Measurements from ENCODE around the gene SPIN2B. TPM values are rescaled to one million over a fixed set of nuclear protein-coding genes. Genes with fewer than 3 reads are reported as not detected.
"Not testable (repeated sequence)": the region's sequence is repeated elsewhere in the genome, so short reads cannot be mapped to it uniquely, and the experiment has no call there.

SPIN2B gene
- total and polyA plus RNA-seq, 7 donors: 8.4 to 12.0 (median 10.7) TPM

- H3K27ac ChIP-seq: no peak overlapping the region
- WGBS, 2 donors: 24 to 90% methylated on average over 4 of the region's 4 CpGs
- H3K27me3 ChIP-seq: no peaks in the 10 kb centered on the region
- intact Hi-C loops (cut with DNase I): no loop called here
- TF ChIP-seq POLR2AphosphoS5 (IDR thresholded peaks at IDR 0.05): no peak
- no peak for DNase-seq
- no peak overlapping the region for H3K4me3 ChIP-seq
- no peaks in the 10 kb centered on the region for H3K9me3 ChIP-seq
- H3K36me3 ChIP-seq: peaks cover 0 to 8% (median 0%) of the 10 kb centered on the region in 4 donors
- H3K4me1 ChIP-seq: no peaks in the 10 kb centered on the region
These were observed 16.9 kb downstream of the SPIN2B start for GRCh38 chrX:57104406-57104805.

DNA sequence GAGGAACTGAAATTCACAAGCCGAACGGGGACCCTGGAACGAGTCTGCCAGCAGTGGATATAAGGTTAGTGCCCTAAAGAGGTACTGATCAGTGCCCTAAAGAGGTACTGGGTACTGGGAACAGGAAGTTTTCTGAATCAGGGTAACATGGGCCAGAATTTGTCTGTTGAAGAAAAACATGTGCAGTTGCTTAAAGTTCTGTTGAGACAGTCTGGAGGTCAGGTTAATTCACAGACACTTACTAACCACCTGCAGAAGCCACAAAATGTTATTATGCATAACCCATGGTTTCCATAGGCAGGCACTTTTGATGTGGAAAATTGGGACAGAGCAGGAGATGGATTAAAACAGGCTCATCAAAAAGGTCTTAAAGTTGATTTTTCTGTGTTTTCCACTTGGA lies 17.9 kb downstream of the SPIN2B start:
- Histone ChIP-seq H3K36me3 (peaks cover 0 to under 1% (median 0%) of the 10 kb centered on the region in 4 donors), H3K9me3 (no peaks in the 10 kb centered on the region), H3K4me1 (no peaks in the 10 kb centered on the region), H3K27me3 (no peaks in the 10 kb centered on the region), H3K4me3 (no peak overlapping the region), H3K27ac (no peak overlapping the region)
- TF ChIP-seq POLR2A (IDR thresholded peaks at IDR 0.05) (no peak), POLR2AphosphoS5 (IDR thresholded peaks at IDR 0.05) (no peak), CTCF (IDR thresholded peaks at IDR 0.05) (no peak), EP300 (IDR thresholded peaks at IDR 0.05) (no peak)
- 94 to 95% methylated on average over 3 of the region's 3 CpGs for WGBS, 2 donors
- no peak for DNase-seq
- intact Hi-C loops (cut with DNase I): no loop called here

- WGBS, 2 donors: 76 to 94% methylated on average over 6 of the region's 6 CpGs
- H3K27ac ChIP-seq; intact Hi-C loops (cut with DNase I); DNase-seq; H3K9me3 ChIP-seq; H3K4me1 ChIP-seq; H3K27me3 ChIP-seq; H3K36me3 ChIP-seq; H3K4me3 ChIP-seq: not testable (repeated sequence)
These were observed 18.4 kb downstream of the SPIN2B start for GRCh38 chrX:57102918-57103317.

GRCh38 chrX:57083143-57083542 lies 38.2 kb downstream of the SPIN2B start:
- H3K4me3 ChIP-seq: no peak overlapping the region
- H3K27ac ChIP-seq: no peak overlapping the region

GRCh38 chrX:57074458-57074857 lies 46.9 kb downstream of the SPIN2B start:
- no peak overlapping the region for H3K4me3 ChIP-seq
- 97% methylated on average over 4 of the region's 4 CpGs for WGBS, 2 donors
- TF ChIP-seq POLR2AphosphoS5 (IDR thresholded peaks at IDR 0.05) (no peak), CTCF (IDR thresholded peaks at IDR 0.05) (no peak), POLR2A (IDR thresholded peaks at IDR 0.05) (no peak), EP300 (IDR thresholded peaks at IDR 0.05) (no peak)
- intact Hi-C loops (cut with DNase I): no loop called here
- H3K27me3 ChIP-seq: no peaks in the 10 kb centered on the region
- no peak overlapping the region for H3K27ac ChIP-seq
- H3K9me3 ChIP-seq: no peaks in the 10 kb centered on the region
- no peaks in the 10 kb centered on the region for H3K36me3 ChIP-seq
- no peaks in the 10 kb centered on the region for H3K4me1 ChIP-seq
- DNase-seq: no peak

More at GRCh38 chrX:57083143-57083542, 38.2 kb downstream of the SPIN2B start:
- WGBS, 2 donors: 96 to 98% methylated on average over 7 of the region's 7 CpGs
- DNase-seq: no peak
- Histone ChIP-seq H3K27me3 (no peaks in the 10 kb centered on the region), H3K4me1 (no peaks in the 10 kb centered on the region), H3K36me3 (no peaks in the 10 kb centered on the region), H3K9me3 (no peaks in the 10 kb centered on the region)
- TF ChIP-seq CTCF (IDR thresholded peaks at IDR 0.05): no peak
- no peak for TF ChIP-seq POLR2A (IDR thresholded peaks at IDR 0.05)
- no peak for TF ChIP-seq EP300 (IDR thresholded peaks at IDR 0.05)
- TF ChIP-seq POLR2AphosphoS5 (IDR thresholded peaks at IDR 0.05): no peak
- intact Hi-C loops (cut with DNase I): no loop called here

DNA sequence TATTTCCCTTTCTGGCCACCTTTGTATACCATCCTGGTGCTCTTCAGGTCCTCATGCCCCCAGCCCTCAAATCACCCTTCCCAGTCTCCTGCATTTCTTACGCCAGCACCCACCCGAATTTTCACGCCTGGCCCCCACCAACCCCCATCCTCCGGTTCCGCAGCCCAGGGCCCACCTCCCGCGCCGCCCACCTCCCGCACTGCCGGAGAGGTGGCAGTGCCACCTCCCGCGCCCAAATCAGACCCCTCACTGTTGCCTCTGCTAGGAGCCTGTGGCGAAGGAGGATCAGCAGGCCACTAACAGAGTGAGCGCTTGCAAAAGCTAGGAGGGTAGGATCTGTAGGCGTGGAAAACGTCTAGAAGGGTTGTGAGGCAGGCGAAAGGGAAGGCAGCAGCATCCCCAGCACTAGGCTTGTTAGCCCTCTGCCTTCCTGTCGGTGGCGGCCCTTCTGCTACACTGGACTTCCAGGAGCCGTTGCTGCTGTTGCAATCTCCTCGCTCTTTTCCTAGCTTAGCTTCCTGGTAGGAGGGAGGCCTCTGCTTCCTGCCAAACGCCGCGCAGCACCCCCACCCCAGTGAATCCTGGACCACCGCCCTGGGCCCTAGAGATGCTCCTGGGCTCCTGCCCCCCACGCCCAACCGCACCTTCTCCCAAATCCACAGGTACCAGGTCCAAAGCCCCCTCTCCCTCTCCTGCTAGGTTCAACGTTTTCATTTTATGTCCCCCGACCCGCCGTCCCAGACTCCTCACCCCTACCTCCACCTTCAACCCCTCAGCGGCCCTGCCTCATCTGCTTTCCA lies 51.0 kb downstream of the SPIN2B start:
- Histone ChIP-seq H3K36me3 (no peaks in the 10 kb centered on the region), H3K9me3 (no peaks in the 10 kb centered on the region), H3K4me3 (no peak overlapping the region), H3K27ac (no peak overlapping the region), H3K27me3 (no peaks in the 10 kb centered on the region), H3K4me1 (no peaks in the 10 kb centered on the region)
- intact Hi-C loops (cut with DNase I): no loop called here
- no peak for DNase-seq
- 75 to 88% methylated on average over 32 of the region's 32 CpGs for WGBS, 2 donors
- TF ChIP-seq CTCF (IDR thresholded peaks at IDR 0.05) (no peak), EP300 (IDR thresholded peaks at IDR 0.05) (no peak), POLR2A (IDR thresholded peaks at IDR 0.05) (no peak), POLR2AphosphoS5 (IDR thresholded peaks at IDR 0.05) (no peak)
